Astrocyte (in vitro differentiated cells and primary cell): ENCODE measurements around the gene RYR2.

Experiments
- EZH2 ChIP-seq: IDR thresholded peaks from 2 replicates; pipeline ENCODE4 v1.6.1; 2012; ENCODE audit warnings: mild to moderate bottlenecking, low read length, inconsistent platforms; ENCODE audit not compliant: insufficient read depth
- TF ChIP-seq, protein P1 (sequence below): IDR thresholded peaks from 2 replicates; pipeline ENCODE4 v1.5.1; 2011; ENCODE audit warnings: low read depth, mild to moderate bottlenecking, inconsistent platforms, low read length, moderate library complexity; ENCODE audit not compliant: insufficient read depth

DNA sequence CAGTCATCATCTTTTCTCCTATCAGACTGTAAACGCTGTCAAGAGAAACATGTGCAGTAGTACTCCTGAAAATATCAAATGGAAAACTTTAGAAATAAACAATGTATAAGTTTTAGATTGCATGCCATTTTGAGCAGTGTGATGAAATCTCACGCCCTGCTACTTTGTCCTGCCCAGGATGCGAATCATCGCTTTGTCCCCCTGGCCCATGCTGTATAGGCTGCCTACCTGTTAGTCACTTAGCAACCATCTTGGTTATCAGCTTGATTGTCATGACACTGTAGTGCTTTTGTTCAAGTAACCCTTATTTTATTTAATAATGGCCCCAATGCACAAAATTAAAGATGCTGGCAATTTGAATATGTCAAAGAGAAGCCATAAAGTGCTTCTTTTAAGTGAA, 485.8 kb downstream of the RYR2 start:
- TF ChIP-seq, protein P1, sequence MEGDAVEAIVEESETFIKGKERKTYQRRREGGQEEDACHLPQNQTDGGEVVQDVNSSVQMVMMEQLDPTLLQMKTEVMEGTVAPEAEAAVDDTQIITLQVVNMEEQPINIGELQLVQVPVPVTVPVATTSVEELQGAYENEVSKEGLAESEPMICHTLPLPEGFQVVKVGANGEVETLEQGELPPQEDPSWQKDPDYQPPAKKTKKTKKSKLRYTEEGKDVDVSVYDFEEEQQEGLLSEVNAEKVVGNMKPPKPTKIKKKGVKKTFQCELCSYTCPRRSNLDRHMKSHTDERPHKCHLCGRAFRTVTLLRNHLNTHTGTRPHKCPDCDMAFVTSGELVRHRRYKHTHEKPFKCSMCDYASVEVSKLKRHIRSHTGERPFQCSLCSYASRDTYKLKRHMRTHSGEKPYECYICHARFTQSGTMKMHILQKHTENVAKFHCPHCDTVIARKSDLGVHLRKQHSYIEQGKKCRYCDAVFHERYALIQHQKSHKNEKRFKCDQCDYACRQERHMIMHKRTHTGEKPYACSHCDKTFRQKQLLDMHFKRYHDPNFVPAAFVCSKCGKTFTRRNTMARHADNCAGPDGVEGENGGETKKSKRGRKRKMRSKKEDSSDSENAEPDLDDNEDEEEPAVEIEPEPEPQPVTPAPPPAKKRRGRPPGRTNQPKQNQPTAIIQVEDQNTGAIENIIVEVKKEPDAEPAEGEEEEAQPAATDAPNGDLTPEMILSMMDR: no peak
- TF ChIP-seq EZH2: no peak
